Stimulated activated CD4-positive, alpha-beta T cell treated with anti-CD3 and anti-CD28 coated beads, Interleukin-1b, Interleukin-23, amount 100 ng/mL, for 24 hours (primary cell): ENCODE results near the gene TMEM269.

Source experiments
- DNase-seq, 4 experiments: peaks; one replicate each; pipeline ENCODE4 v3.0.0-alpha.2; 2020; ENCODE audit warnings: low read depth in 4 of 4, low spot score in 1 of 4

Gene TMEM269

GRCh38 chr1:42784946-42785693 is at the start of gene TMEM269:
Gene TMEM269 (plus strand): TSS chr1:42784991. CDS start chr1:42789894, 4,903 bp downstream.
- DNase-seq = peak in 1 of 4 experiments; percentile 18

- DNase-seq = no peak
These were observed 49.7 kb upstream of the TMEM269 start for GRCh38 chr1:42735056-42735455.

GRCh38 chr1:42735477-42736105 is 49.2 kb upstream of the TMEM269 start:
- DNase-seq = no peak

GRCh38 chr1:42736152-42736551 is 48.6 kb upstream of the TMEM269 start:
- DNase-seq = no peak

- DNase-seq = no peak
These were observed 48.1 kb upstream of the TMEM269 start for GRCh38 chr1:42736571-42737200.

GRCh38 chr1:42737257-42737656 is 47.5 kb upstream of the TMEM269 start:
- no peak for DNase-seq

- DNase-seq = no peak
These were observed 46.7 kb upstream of the TMEM269 start for GRCh38 chr1:42737986-42738677.

- DNase-seq = no peak
These were observed 46.0 kb upstream of the TMEM269 start for GRCh38 chr1:42738678-42739226.

- no peak for DNase-seq
These were observed 44.8 kb upstream of the TMEM269 start, which contains the start of gene CLDN19 for GRCh38 chr1:42739753-42740700. Gene CLDN19 (minus strand): TSS chr1:42740236. CDS start chr1:42740063, 173 bp downstream.

GRCh38 chr1:42740851-42741580 is 43.8 kb upstream of the TMEM269 start:
- DNase-seq = no peak

- no peak for DNase-seq
These were observed 43.1 kb upstream of the TMEM269 start for GRCh38 chr1:42741706-42742105.

GRCh38 chr1:42742141-42742540 is 42.6 kb upstream of the TMEM269 start:
- DNase-seq = no peak

GRCh38 chr1:42742617-42743316 is 42.0 kb upstream of the TMEM269 start:
- DNase-seq = no peak

GRCh38 chr1:42743317-42744147 is 41.3 kb upstream of the TMEM269 start:
- no peak for DNase-seq

- DNase-seq = no peak
These were observed 40.7 kb upstream of the TMEM269 start for GRCh38 chr1:42744148-42744413.

- no peak for DNase-seq
These were observed 38.9 kb upstream of the TMEM269 start for GRCh38 chr1:42745851-42746250.

GRCh38 chr1:42746436-42747105 is 38.2 kb upstream of the TMEM269 start:
- no peak for DNase-seq

GRCh38 chr1:42747125-42747524 is 37.7 kb upstream of the TMEM269 start:
- peak in 2 of 4 experiments; percentile 21 to 42 for DNase-seq
